Astrocyte (in vitro differentiated cells and primary cell): Measurements from ENCODE around the gene IDE. TPM values are rescaled to one million over a fixed set of nuclear protein-coding genes. Genes with fewer than 3 reads are reported as not detected.

Experiments
- DNase-seq: peaks from one replicate; pipeline ENCODE4 v3.0.0-alpha.2; 2010; ENCODE audit warnings: low read depth
- FAIRE-seq: peaks from 2 replicates; lab custom pipeline; 2011; peaks lifted over from hg19 to GRCh38; lab: Jason Lieb, UNC
- H2AFZ ChIP-seq: 2 replicates; pipeline ENCODE4 v1.6.0; 2012; ENCODE audit warnings: low read depth, low read length, inconsistent platforms
- H3K27ac ChIP-seq: 2 replicates; pipeline ENCODE4 v1.5.1; 2011; ENCODE audit warnings: low read depth, low read length, inconsistent platforms
- H3K27me3 ChIP-seq: 2 replicates; pipeline ENCODE4 v1.6.0; 2011; ENCODE audit warnings: low read length, inconsistent platforms; ENCODE audit not compliant: insufficient read depth
- H3K36me3 ChIP-seq: 2 replicates; pipeline ENCODE4 v1.5.1; 2011; ENCODE audit warnings: low read length, inconsistent platforms; ENCODE audit not compliant: insufficient read depth
- H3K4me1 ChIP-seq: 2 replicates; pipeline ENCODE4 v1.5.1; 2011; ENCODE audit warnings: low read length, inconsistent platforms; ENCODE audit not compliant: insufficient read depth
- H3K4me2 ChIP-seq: 2 replicates; pipeline ENCODE4 v1.6.0; 2012; ENCODE audit warnings: low read length, inconsistent platforms
- H3K4me3 ChIP-seq: 2 replicates; pipeline ENCODE4 v1.5.1; 2011; ENCODE audit warnings: low read depth, mild to moderate bottlenecking, low read length, inconsistent platforms; ENCODE audit not compliant: insufficient read depth
- H3K79me2 ChIP-seq: 2 replicates; pipeline ENCODE4 v1.6.0; 2012; ENCODE audit warnings: mild to moderate bottlenecking, low read length, inconsistent platforms; ENCODE audit not compliant: insufficient read depth
- H3K9ac ChIP-seq: 2 replicates; pipeline ENCODE4 v1.6.0; 2012; ENCODE audit warnings: mild to moderate bottlenecking, low read length, inconsistent platforms
- H3K9me3 ChIP-seq: 2 replicates; pipeline ENCODE4 v1.5.1; 2012; ENCODE audit warnings: low read depth, mild to moderate bottlenecking, low read length, inconsistent platforms; ENCODE audit not compliant: insufficient read depth
- H4K20me1 ChIP-seq: 2 replicates; pipeline ENCODE4 v1.6.0; 2012; ENCODE audit warnings: low read length, inconsistent platforms; ENCODE audit not compliant: insufficient read depth
- H3K27ac Mint-ChIP-seq: one replicate; pipeline ENCODE4 v1.8.0; 2021; ENCODE audit warnings: mild to moderate bottlenecking, mixed read lengths; ENCODE audit not compliant: unreplicated experiment
- H3K27me3 Mint-ChIP-seq: one replicate; pipeline ENCODE4 v1.8.0; 2021; ENCODE audit warnings: low read depth, mixed read lengths; ENCODE audit not compliant: unreplicated experiment
- H3K36me3 Mint-ChIP-seq: one replicate; pipeline ENCODE4 v1.8.0; 2021; ENCODE audit warnings: low read depth, mixed read lengths; ENCODE audit not compliant: unreplicated experiment
- H3K4me1 Mint-ChIP-seq: one replicate; pipeline ENCODE4 v1.8.0; 2021; ENCODE audit warnings: low read depth, mixed read lengths; ENCODE audit not compliant: unreplicated experiment
- H3K4me3 Mint-ChIP-seq: one replicate; pipeline ENCODE4 v1.8.0; 2021; ENCODE audit warnings: mild to moderate bottlenecking, moderate library complexity, mixed read lengths; ENCODE audit not compliant: unreplicated experiment
- H3K9me3 Mint-ChIP-seq: one replicate; pipeline ENCODE4 v1.8.0; 2021; ENCODE audit warnings: mild to moderate bottlenecking, mixed read lengths; ENCODE audit not compliant: unreplicated experiment
- EZH2 ChIP-seq: IDR thresholded peaks from 2 replicates; pipeline ENCODE4 v1.6.1; 2012; ENCODE audit warnings: mild to moderate bottlenecking, low read length, inconsistent platforms; ENCODE audit not compliant: insufficient read depth
- total RNA-seq: library from RNA; stranded (reverse); gene quantifications from 2 replicates; pipeline ENCODE4 v1.2.1, GENCODE V29; 2021
- TF ChIP-seq, protein P1 (sequence below): IDR thresholded peaks from 2 replicates; pipeline ENCODE4 v1.5.1; 2011; ENCODE audit warnings: low read depth, mild to moderate bottlenecking, inconsistent platforms, low read length, moderate library complexity; ENCODE audit not compliant: insufficient read depth

The IDE gene
- total RNA-seq, 1 donor from 2014 or later = 35.9 TPM

DNA sequence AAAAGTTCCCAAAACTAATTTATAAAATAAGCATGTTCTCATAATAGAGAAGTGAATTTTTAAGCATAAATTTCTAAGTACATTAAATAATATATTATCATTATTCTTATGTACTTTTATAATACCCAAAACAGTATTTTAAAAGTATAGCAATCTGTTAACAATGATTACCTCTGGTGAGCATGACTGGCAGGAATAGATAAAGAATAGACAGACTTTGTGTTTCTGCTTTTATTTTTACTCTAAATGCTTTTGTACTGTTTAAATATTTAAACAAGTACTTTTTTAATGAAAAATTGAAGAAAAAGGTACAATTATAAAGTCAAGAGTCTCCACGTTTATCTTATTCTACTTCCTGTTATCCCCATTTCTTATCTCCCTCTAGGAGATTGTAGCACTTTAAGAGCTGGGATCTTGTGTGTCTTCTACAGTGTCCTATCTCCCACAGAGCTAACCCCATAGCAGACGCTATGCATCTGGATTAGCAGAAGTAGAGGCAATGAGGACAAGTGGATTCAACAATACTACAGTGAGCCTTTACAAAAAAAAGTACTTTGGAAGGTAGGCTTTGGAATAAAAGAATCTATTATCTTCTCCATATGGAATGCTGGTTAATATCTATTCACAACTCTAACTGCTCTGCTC, 42.9 kb downstream of the IDE start:
- H2AFZ ChIP-seq = no peak overlapping the region
- no peaks in the 10 kb centered on the region for H3K9me3 Mint-ChIP-seq
- H3K27ac Mint-ChIP-seq = no peak overlapping the region
- H3K4me3 Mint-ChIP-seq = no peak overlapping the region
- no peaks in the 10 kb centered on the region for H3K27me3 Mint-ChIP-seq
- H3K36me3 ChIP-seq = peaks cover 17% of the 10 kb centered on the region
- no peak overlapping the region for H3K4me3 ChIP-seq
- H4K20me1 ChIP-seq = no peaks in the 10 kb centered on the region
- no peak overlapping the region for H3K4me2 ChIP-seq
- no peak for DNase-seq
- no peaks in the 10 kb centered on the region for H3K4me1 ChIP-seq
- FAIRE-seq = no peak
- H3K4me1 Mint-ChIP-seq = no peaks in the 10 kb centered on the region
- no peak overlapping the region for H3K27ac ChIP-seq
- no peaks in the 10 kb centered on the region for H3K79me2 ChIP-seq
- H3K36me3 Mint-ChIP-seq = peaks cover 8% of the 10 kb centered on the region
- no peak overlapping the region for H3K9ac ChIP-seq
- no peaks in the 10 kb centered on the region for H3K9me3 ChIP-seq
- H3K27me3 ChIP-seq = no peaks in the 10 kb centered on the region
- no peak for TF ChIP-seq EZH2
- TF ChIP-seq, protein P1, sequence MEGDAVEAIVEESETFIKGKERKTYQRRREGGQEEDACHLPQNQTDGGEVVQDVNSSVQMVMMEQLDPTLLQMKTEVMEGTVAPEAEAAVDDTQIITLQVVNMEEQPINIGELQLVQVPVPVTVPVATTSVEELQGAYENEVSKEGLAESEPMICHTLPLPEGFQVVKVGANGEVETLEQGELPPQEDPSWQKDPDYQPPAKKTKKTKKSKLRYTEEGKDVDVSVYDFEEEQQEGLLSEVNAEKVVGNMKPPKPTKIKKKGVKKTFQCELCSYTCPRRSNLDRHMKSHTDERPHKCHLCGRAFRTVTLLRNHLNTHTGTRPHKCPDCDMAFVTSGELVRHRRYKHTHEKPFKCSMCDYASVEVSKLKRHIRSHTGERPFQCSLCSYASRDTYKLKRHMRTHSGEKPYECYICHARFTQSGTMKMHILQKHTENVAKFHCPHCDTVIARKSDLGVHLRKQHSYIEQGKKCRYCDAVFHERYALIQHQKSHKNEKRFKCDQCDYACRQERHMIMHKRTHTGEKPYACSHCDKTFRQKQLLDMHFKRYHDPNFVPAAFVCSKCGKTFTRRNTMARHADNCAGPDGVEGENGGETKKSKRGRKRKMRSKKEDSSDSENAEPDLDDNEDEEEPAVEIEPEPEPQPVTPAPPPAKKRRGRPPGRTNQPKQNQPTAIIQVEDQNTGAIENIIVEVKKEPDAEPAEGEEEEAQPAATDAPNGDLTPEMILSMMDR = no peak

DNA sequence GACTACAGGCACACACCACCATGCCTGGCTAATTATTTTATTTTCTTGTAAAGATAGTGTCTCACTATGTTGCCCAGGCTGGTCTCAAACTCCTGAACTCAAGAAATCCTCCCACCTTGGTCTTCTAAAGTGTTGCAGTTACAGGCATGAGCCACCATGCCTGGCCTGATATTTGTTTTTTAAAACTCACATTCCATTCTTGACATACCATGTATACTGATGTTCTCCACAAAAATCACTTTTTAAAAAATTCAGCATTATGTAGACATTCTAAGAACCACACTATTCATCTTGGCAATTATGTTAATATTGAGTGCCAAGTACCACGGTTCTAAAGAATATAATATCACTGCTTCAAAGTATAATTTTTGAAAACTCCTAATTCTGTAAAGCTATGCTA, 43.5 kb downstream of the IDE start:
- no peak overlapping the region for H3K4me3 Mint-ChIP-seq
- no peaks in the 10 kb centered on the region for H3K4me1 ChIP-seq
- no peak overlapping the region for H3K27ac ChIP-seq
- FAIRE-seq = no peak
- no peaks in the 10 kb centered on the region for H3K27me3 ChIP-seq
- no peaks in the 10 kb centered on the region for H3K9me3 Mint-ChIP-seq
- H3K4me1 Mint-ChIP-seq = no peaks in the 10 kb centered on the region
- H3K36me3 ChIP-seq = peaks cover 17% of the 10 kb centered on the region
- H3K9ac ChIP-seq = no peak overlapping the region
- DNase-seq = peak; percentile 35
- no peak overlapping the region for H3K27ac Mint-ChIP-seq
- H2AFZ ChIP-seq = no peak overlapping the region
- H3K36me3 Mint-ChIP-seq = peaks cover 8% of the 10 kb centered on the region
- H3K4me3 ChIP-seq = no peak overlapping the region
- TF ChIP-seq EZH2 = no peak
- TF ChIP-seq, protein P1 = no peak
- no peaks in the 10 kb centered on the region for H4K20me1 ChIP-seq
- no peak overlapping the region for H3K4me2 ChIP-seq
- no peaks in the 10 kb centered on the region for H3K79me2 ChIP-seq
- no peaks in the 10 kb centered on the region for H3K9me3 ChIP-seq
- no peaks in the 10 kb centered on the region for H3K27me3 Mint-ChIP-seq

DNA sequence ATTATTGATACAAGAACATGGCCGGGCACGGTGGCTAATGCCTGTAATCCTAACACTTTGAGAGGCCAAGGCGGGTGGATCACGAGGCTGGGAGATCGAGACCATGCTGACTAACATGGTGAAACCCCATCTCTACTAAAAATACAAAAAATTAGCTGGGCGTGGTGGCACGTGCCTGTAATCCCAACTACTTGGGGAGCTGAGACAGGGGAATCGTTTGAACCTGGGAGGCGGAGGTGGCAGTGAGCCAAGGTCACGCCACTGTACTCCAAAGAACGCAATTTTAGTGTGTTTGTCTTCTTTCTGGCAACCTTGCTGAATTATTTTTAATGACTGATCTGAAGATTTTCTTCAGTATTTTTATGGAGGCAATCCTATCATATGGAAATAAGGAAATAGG, 46.2 kb downstream of the IDE start:
- TF ChIP-seq, protein P1 = no peak
- TF ChIP-seq EZH2 = no peak
- Histone ChIP-seq H3K4me1 (no peaks in the 10 kb centered on the region), H3K9me3 (no peaks in the 10 kb centered on the region), H3K9ac (no peak overlapping the region), H3K36me3 (peaks cover 9% of the 10 kb centered on the region), H3K79me2 (no peaks in the 10 kb centered on the region), H3K27me3 (no peaks in the 10 kb centered on the region), H2AFZ (no peak overlapping the region), H3K4me2 (no peak overlapping the region), H3K27ac (no peak overlapping the region), H3K4me3 (no peak overlapping the region), H4K20me1 (no peaks in the 10 kb centered on the region)
- FAIRE-seq (no peak), DNase-seq (no peak)
- no peak overlapping the region for H3K27ac Mint-ChIP-seq
- no peaks in the 10 kb centered on the region for H3K27me3 Mint-ChIP-seq
- H3K36me3 Mint-ChIP-seq = peaks cover 6% of the 10 kb centered on the region
- no peak overlapping the region for H3K4me3 Mint-ChIP-seq
- no peaks in the 10 kb centered on the region for H3K4me1 Mint-ChIP-seq
- no peaks in the 10 kb centered on the region for H3K9me3 Mint-ChIP-seq
